ENCODE results near the gene RFXAP.
A peak's percentile ranks its signal among the peaks of the same experiment; 100 is the strongest.

The RFXAP gene

GRCh38 chr13:36817996-36818803, 822 bp upstream of the RFXAP start:
- no peak for DNase-seq (ENCODE audit: low read depth)

- DNase-seq (ENCODE audit: low read depth): peak; percentile 13
Measured at GRCh38 chr13:36819739-36820090, 693 bp downstream of the RFXAP start.

GRCh38 chr13:36820222-36820621, 1.2 kb downstream of the RFXAP start:
- no peak for DNase-seq (ENCODE audit: low read depth)

GRCh38 chr13:36822785-36823184, 3.8 kb downstream of the RFXAP start:
- DNase-seq (ENCODE audit: low read depth): no peak

- no peak for DNase-seq (ENCODE audit: low read depth)
Measured at GRCh38 chr13:36829753-36830152, 10.7 kb downstream of the RFXAP start.

- DNase-seq (ENCODE audit: low read depth): no peak
Measured at GRCh38 chr13:36831291-36831690, 12.3 kb downstream of the RFXAP start.

GRCh38 chr13:36834299-36834698, 15.3 kb downstream of the RFXAP start:
- DNase-seq (ENCODE audit: low read depth): no peak

- no peak for DNase-seq (ENCODE audit: low read depth)
Measured at GRCh38 chr13:36837354-36838092, 18.5 kb downstream of the RFXAP start.

GRCh38 chr13:36839281-36839680, 20.3 kb downstream of the RFXAP start:
- DNase-seq (ENCODE audit: low read depth): no peak

GRCh38 chr13:36839981-36840380, 21.0 kb downstream of the RFXAP start:
- DNase-seq (ENCODE audit: low read depth): no peak

- DNase-seq (ENCODE audit: low read depth): no peak
Measured at GRCh38 chr13:36840718-36841250, 21.8 kb downstream of the RFXAP start.

- DNase-seq (ENCODE audit: low read depth): no peak
Measured at GRCh38 chr13:36841391-36841790, 22.4 kb downstream of the RFXAP start.

GRCh38 chr13:36847606-36848005, 28.6 kb downstream of the RFXAP start:
- DNase-seq (ENCODE audit: low read depth): no peak

GRCh38 chr13:36848199-36848982, 29.4 kb downstream of the RFXAP start:
- DNase-seq (ENCODE audit: low read depth): no peak

- no peak for DNase-seq (ENCODE audit: low read depth)
Measured at GRCh38 chr13:36850790-36851438, 31.9 kb downstream of the RFXAP start.

GRCh38 chr13:36857253-36857652, 38.2 kb downstream of the RFXAP start:
- no peak for DNase-seq (ENCODE audit: low read depth)

GRCh38 chr13:36858290-36858689, 39.3 kb downstream of the RFXAP start:
- no peak for DNase-seq (ENCODE audit: low read depth)

GRCh38 chr13:36859259-36859658, 40.2 kb downstream of the RFXAP start:
- no peak for DNase-seq (ENCODE audit: low read depth)

- no peak for DNase-seq (ENCODE audit: low read depth)
Measured at GRCh38 chr13:36862002-36862685, 43.1 kb downstream of the RFXAP start.

GRCh38 chr13:36862722-36863121, 43.7 kb downstream of the RFXAP start:
- DNase-seq (ENCODE audit: low read depth): no peak

- DNase-seq (ENCODE audit: low read depth): no peak
Measured at GRCh38 chr13:36865265-36865664, 46.2 kb downstream of the RFXAP start.
